DMS79 (cell line): ENCODE measurements around the gene MED12L.

Experiments used
- DNase-seq: peaks from one replicate; lab custom pipeline; 2025; lab: John Stamatoyannopoulos, UW

The MED12L gene

GRCh38 chr3:151319628-151320027 is 234.2 kb downstream of the MED12L start:
- no peak for DNase-seq

DNA sequence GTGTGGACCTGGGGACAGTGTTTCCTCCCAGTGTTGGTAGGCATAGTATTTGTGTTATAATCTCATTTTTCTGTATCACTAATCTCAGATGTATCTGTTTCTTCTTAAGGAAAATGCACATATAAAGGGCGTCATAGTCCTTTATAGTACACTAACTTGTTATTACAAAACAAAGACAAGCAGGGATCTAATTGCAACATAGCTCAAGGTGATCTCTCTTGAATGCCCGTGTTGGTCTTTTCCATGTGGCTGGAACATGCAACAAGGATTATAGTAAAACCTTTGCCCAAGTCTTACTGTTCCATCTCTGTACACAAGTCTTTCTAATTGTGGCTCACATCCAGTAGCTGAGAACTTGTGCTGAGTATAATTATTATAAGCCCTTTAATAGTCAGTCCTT is 234.7 kb downstream of the MED12L start:
- no peak for DNase-seq

DNA sequence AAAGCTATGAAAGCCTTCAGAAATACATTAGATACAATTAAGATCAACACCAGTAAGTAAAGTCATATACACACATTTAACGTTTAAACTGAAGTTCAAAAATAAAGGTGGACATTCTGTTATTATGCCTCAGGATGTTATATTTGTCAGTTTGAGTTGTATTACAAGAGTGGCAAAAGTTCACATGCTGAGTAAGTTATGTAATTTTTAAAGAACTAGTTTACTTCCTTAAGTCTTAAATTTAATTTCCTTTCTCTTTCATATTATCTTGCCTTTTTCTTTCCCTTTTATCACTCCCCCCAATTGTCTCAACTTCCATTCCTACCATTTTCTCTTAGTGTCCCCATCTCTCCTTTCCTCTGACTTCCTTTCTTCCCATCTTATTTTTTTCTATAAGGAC is 236.1 kb downstream of the MED12L start:
- DNase-seq, result no peak

GRCh38 chr3:151322511-151322910 is 237.0 kb downstream of the MED12L start:
- no peak for DNase-seq

DNA sequence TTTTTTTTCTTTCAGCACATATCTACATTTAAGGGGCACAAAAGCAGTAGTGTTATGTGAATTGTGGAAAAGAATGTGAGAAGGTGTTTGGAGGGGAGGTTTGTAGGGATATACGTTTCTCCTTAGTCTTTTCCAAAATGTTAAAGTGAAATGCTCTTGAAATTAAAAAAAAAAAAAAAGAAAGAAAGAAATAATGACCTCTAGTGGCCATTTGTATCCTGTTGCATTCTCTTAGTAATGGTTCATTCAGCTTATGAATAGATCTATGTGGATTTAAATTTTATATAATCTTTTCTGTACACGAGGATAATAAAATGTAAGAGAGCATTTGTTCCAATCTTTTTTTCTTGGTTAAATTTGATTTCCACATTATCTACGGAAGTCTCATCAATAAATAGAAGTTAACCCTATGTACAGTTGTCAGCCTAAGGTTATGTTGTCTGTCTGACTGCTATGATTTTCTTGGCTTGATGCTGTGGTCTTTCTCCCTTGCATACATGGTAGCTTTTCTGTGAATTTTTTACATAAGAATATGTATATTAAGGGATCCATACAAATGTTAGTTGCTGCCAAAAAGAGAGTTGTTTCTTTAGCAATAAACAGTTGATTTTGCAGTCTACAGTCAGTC is 242.2 kb downstream of the MED12L start:
- DNase-seq, result no peak

- no peak for DNase-seq
Observed at GRCh38 chr3:151328298-151328995, 243.0 kb downstream of the MED12L start.

GRCh38 chr3:151329363-151329762 is 243.9 kb downstream of the MED12L start, which contains the start of gene P2RY13:
Gene P2RY13 (minus strand): TSS chr3:151329549. CDS start chr3:151329528, 21 bp downstream.
- no peak for DNase-seq

DNA sequence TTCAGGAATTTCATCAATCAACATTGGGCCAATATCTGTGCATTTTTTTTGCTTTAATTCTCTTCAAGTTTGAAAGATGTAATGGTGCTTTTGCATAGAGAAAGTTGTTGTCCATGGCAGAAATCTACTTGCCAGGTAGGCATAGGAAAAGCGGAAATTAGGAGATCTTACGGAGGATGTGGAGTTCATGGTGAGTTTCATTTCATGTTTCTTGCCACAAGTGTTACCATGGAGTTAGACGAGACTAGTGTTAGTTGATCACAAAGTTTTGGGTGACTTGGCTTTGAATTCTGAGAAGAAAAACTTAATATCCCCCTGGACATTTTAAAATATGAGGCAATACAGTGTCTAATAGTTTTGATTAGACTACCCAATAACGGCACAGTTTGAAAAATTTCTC is 244.9 kb downstream of the MED12L start:
- DNase-seq, result no peak

DNA sequence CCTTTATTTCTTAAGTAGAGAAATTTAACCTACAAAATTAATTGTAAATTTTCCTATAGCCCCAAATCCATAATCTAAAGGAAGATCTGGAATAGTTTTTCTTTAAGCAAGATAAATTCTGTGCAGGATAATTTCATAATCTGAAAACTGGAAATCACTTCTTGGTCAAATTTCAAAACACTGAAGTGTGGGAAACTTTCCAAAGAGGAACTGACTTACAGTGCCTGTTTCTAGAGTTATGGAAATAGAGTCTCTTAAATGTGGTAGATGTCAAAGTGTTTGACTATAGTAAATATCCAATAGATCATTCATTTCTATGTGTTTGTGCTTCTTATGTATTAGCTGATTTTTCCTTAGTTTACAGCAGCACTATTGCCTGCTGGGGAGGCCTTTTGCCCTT is 245.4 kb downstream of the MED12L start:
- no peak for DNase-seq

DNA sequence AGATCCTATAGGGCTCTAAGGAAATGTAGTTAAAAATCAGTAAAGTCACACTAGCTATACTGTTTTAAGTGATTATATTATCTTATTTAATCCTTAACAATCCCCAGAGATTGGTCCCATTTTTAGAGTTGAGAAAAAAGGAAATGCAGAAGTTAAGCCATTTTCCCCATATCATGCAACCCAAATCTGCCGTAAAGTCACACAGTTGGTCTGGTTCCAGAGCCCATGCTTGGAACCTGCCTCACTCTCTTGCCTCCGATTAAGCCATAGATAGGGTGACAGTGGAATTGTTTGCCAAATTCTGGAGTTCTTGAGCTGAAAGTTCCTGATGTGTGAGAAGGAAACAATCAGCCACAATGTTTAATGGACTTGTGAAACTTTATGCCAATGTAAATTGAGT is 246.2 kb downstream of the MED12L start:
- no peak for DNase-seq

- no peak for DNase-seq
Observed at GRCh38 chr3:151345859-151346258, 260.4 kb downstream of the MED12L start.

- no peak for DNase-seq
Observed at GRCh38 chr3:151346292-151346691, 260.8 kb downstream of the MED12L start.

DNA sequence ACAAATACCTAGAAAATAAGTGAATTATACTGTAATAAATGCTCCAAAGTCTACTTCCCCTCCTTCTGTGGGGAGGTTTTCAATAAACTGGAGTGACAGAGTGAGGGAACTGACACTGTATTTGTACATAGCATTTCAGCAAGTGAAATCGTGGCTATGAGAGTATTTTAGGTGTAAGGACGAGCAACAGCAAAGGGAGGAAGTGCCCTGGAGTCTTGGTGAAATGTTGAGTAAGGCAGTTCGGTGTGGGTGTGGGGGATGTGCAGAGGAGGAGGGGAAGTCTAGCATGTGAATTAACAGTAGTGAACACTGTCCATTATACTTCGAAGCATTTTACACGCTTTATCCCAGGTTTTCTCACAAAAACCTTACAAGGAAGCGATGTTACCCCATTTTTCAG is 262.0 kb downstream of the MED12L start:
- no peak for DNase-seq

GRCh38 chr3:151350656-151351055 is 265.2 kb downstream of the MED12L start:
- no peak for DNase-seq

DNA sequence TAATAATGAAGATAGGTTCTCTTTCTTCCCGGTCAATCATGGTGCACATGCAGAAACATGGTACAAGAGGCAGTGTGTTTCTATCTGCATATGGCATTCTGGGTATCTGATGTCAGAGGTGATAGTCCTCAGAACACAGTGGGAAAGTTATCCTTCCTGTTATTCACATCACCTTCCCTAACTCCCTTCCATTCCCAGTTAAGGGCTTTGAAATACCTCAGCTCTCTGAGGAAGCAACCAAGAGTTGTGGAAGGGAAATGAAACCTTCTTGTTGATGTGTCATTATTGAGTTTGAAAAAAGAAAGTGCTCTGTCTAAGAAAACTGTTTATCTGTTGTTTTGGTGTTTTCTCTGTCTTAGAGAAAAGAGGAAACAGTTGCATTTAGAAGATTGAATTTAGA is 265.8 kb downstream of the MED12L start:
- DNase-seq, result no peak

- no peak for DNase-seq
Observed at GRCh38 chr3:151351648-151352047, 266.2 kb downstream of the MED12L start.

GRCh38 chr3:151356794-151357462 is 271.5 kb downstream of the MED12L start:
- no peak for DNase-seq

DNA sequence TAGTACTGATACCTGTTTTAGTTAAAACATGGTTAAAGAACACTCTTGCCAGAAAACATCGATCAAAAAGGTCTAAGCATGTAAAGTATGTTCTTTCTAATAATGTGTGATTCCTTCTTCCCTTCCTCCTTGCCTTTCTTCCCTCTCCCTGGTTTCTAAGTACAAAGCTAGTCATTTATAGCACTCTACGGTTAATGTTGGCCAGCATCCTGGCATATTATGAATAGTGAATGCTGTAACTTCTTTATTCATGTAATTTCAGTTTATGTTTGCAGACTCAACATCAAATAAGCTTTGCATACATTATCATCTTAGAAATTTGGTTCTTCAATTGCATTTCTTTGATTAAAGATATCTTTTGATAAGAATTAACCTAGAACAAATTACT is 272.0 kb downstream of the MED12L start:
- no peak for DNase-seq

DNA sequence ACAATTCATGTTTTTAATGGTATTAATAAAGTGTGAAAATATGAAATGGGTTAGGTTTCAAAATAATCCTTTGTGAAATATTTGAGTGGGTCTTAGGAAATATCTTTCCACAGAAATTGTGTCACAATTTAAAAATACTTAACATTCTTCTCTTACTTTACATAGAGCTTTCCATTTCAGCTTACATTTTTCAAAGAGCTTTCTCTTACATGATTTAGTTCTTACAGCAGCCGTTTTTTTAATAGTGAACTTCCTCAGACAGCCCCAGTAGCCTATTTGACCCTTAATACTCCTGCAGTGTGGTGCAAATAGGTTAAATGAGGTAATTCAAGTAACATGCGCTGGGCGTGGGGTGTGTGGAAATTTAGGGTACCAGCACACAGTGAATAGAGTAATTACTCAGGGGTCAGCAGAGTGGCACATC is 277.3 kb downstream of the MED12L start:
- no peak for DNase-seq

DNA sequence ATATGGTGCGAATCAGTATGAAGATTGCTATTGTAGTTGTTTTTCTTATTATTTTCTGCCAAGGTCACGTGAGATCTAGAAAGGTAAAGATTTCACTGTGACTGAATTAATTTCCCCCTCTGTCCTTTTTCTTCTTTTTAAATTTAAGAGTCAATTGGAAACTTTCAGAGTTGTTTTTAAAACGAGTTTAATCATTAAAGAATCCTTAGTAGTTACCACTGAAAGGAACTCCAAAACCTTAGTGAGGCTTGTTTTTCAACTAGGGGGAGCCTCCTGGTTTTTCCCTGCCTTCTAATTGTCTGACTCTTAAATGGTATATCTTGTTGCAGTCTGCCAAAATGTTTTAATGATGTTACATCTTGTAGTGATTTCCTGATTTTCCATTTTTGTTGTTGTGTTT is 281.5 kb downstream of the MED12L start:
- no peak for DNase-seq

- no peak for DNase-seq
Observed at GRCh38 chr3:151367448-151367847, 282.0 kb downstream of the MED12L start.

DNA sequence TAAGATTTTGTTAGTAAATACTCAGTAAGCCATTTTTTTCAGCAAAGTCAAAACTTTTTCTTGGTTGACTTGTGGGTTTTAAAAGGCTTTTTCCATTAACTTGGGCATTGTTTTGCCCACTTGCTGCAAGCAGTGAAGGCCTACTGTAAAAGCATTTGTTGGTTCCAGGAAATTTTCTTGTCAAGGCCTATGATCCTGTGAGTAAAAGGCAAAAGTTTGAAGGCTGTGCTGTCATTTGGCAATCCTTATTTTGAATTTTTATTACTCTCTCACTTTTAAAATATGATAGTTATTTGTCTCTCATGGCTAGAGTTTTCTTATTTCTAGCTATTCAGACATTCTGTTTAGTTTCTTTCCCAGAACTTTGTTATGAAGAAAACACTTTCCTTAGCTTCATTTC is 286.1 kb downstream of the MED12L start:
- no peak for DNase-seq

- DNase-seq, result no peak
Observed at GRCh38 chr3:151372063-151372820, 286.8 kb downstream of the MED12L start.
